ENCODE data around the gene MYH11.

The MYH11 gene

GRCh38 chr16:15653227-15653626 lies 203.6 kb downstream of the MYH11 start:
- TF ChIP-seq SUZ12 (IDR thresholded peaks at IDR 0.05) (no peak), FOXK2 (IDR thresholded peaks at IDR 0.05) (no peak), SP1 (IDR thresholded peaks at IDR 0.05) (no peak), CTBP1 (IDR thresholded peaks at IDR 0.05; ENCODE audit: borderline replicate concordance) (no peak), TARDBP (IDR thresholded peaks at IDR 0.05) (no peak), LEF1 (IDR thresholded peaks at IDR 0.05; ENCODE audit: borderline replicate concordance) (no peak)
- TF ChIP-seq, protein P1, sequence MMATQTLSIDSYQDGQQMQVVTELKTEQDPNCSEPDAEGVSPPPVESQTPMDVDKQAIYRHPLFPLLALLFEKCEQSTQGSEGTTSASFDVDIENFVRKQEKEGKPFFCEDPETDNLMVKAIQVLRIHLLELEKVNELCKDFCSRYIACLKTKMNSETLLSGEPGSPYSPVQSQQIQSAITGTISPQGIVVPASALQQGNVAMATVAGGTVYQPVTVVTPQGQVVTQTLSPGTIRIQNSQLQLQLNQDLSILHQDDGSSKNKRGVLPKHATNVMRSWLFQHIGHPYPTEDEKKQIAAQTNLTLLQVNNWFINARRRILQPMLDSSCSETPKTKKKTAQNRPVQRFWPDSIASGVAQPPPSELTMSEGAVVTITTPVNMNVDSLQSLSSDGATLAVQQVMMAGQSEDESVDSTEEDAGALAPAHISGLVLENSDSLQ (IDR thresholded peaks at IDR 0.05), result no peak
- POLR2A ChIA-PET, result interaction anchor here (0.7 to 1.2 kb wide), 3 partner anchors 9 to 19 kb away, joined by 3 to 4 read pairs (median 4); partner anchors contain the start of gene MARF1
- CTCF ChIA-PET, result no interaction called here
- DNase-seq (ENCODE audit: extremely low spot score), result no peak

Data from HEK293T (cell line).